ENCODE measurements around the gene IL1F10.
"Not testable (repeated sequence)": the region's sequence is repeated elsewhere in the genome, so short reads cannot be mapped to it uniquely, and the experiment has no call there.

Gene IL1F10

DNA sequence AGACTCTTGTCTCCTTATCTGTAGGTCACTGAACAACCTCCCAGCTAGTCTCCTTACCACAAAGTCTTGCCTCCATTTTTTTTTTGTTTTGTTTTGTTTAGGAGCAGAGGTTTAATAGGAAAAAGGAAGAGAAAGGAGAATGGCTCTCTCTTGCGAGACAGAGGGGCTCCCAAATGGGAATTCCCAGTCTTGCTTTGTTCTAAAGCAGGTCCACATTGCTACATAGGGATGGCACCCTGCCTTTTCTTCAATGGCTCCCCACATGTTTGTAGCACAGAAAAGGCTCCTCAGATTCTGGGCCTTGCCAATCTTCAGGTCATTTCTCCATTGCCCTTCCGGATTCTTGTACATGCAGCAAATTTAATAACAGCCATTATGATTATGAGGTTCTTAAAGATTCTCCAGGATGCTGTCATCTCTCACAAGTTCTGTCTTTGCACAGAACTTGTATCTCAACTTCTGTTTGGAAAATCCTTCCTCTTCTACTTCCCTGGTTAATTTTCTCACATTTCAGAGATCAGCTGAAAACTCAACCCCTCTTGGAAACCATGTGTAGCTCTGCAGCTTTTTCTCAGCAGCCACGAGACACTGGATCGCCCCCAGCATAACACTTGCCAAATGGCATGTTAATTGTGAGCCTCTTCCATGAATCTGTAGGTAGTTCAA, 23.6 kb downstream of the IL1F10 start:
- no peak overlapping the region for H3K27ac ChIP-seq

GRCh38 chr2:113092864-113093612, 25.3 kb downstream of the IL1F10 start:
- H3K9ac ChIP-seq: no peak overlapping the region
- TF ChIP-seq, protein P1, sequence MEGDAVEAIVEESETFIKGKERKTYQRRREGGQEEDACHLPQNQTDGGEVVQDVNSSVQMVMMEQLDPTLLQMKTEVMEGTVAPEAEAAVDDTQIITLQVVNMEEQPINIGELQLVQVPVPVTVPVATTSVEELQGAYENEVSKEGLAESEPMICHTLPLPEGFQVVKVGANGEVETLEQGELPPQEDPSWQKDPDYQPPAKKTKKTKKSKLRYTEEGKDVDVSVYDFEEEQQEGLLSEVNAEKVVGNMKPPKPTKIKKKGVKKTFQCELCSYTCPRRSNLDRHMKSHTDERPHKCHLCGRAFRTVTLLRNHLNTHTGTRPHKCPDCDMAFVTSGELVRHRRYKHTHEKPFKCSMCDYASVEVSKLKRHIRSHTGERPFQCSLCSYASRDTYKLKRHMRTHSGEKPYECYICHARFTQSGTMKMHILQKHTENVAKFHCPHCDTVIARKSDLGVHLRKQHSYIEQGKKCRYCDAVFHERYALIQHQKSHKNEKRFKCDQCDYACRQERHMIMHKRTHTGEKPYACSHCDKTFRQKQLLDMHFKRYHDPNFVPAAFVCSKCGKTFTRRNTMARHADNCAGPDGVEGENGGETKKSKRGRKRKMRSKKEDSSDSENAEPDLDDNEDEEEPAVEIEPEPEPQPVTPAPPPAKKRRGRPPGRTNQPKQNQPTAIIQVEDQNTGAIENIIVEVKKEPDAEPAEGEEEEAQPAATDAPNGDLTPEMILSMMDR (IDR thresholded peaks at IDR 0.05): no peak
- H3K27me3 ChIP-seq (ENCODE audit: control insufficient read depth, insufficient read depth, low read length): no peaks in the 10 kb centered on the region
- H3K4me3 ChIP-seq (ENCODE audit: low read depth, low read length): no peak overlapping the region
- no peak overlapping the region for H2AFZ ChIP-seq
- no peaks in the 10 kb centered on the region for H3K79me2 ChIP-seq
- H3K27ac ChIP-seq: no peak overlapping the region
- no peaks in the 10 kb centered on the region for H3K36me3 ChIP-seq (ENCODE audit: control insufficient read depth, insufficient read depth, low read length)
- H3K4me1 ChIP-seq: no peaks in the 10 kb centered on the region
- H3K9me3 ChIP-seq (ENCODE audit: control insufficient read depth, low read length): no peaks in the 10 kb centered on the region
- H3K4me2 ChIP-seq (ENCODE audit: low read length): no peak overlapping the region

More for the DNA sequence above, 23.6 kb downstream of the IL1F10 start:
- Histone ChIP-seq H3K4me3 (ENCODE audit: low read depth, low read length) (no peak overlapping the region), H3K79me2 (no peaks in the 10 kb centered on the region), H3K9ac (no peak overlapping the region), H3K36me3 (ENCODE audit: control insufficient read depth, insufficient read depth, low read length) (no peaks in the 10 kb centered on the region), H3K27me3 (ENCODE audit: control insufficient read depth, insufficient read depth, low read length) (no peaks in the 10 kb centered on the region), H3K4me2 (ENCODE audit: low read length) (no peak overlapping the region), H3K4me1 (no peaks in the 10 kb centered on the region), H2AFZ (no peak overlapping the region), H3K9me3 (ENCODE audit: control insufficient read depth, low read length) (no peaks in the 10 kb centered on the region)
- TF ChIP-seq, protein P1 (IDR thresholded peaks at IDR 0.05): no peak

DNA sequence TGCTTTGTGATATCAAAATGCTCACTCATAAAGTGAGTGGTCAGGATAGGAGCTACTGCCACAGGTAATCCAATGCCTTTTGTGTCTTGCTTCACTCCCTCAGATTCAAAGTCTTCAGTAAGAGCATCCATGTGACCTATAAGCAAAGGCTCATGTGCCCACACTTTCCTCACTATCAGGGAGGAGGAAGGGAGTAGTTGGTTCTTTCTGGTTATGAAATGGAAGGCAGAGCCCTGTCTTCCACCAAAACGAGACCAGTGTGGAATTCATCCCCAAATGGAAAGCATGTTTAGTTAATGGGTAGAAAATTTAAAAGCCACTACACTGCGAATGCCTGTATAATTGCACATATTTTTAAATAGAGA, 25.8 kb downstream of the IL1F10 start:
- no peaks in the 10 kb centered on the region for H3K36me3 ChIP-seq (ENCODE audit: control insufficient read depth, insufficient read depth, low read length)
- H3K4me2 ChIP-seq (ENCODE audit: low read length): no peak overlapping the region
- TF ChIP-seq, protein P1 (IDR thresholded peaks at IDR 0.05): no peak
- H3K79me2 ChIP-seq: no peaks in the 10 kb centered on the region
- H2AFZ ChIP-seq: no peak overlapping the region
- no peak overlapping the region for H3K27ac ChIP-seq
- no peaks in the 10 kb centered on the region for H3K4me1 ChIP-seq
- H3K9me3 ChIP-seq (ENCODE audit: control insufficient read depth, low read length): no peaks in the 10 kb centered on the region
- no peaks in the 10 kb centered on the region for H3K27me3 ChIP-seq (ENCODE audit: control insufficient read depth, insufficient read depth, low read length)
- no peak overlapping the region for H3K9ac ChIP-seq
- H3K4me3 ChIP-seq (ENCODE audit: low read depth, low read length): no peak overlapping the region

- H3K36me3 ChIP-seq (ENCODE audit: control insufficient read depth, insufficient read depth, low read length); H3K4me1 ChIP-seq; H3K9me3 ChIP-seq (ENCODE audit: control insufficient read depth, low read length); H2AFZ ChIP-seq; H3K4me2 ChIP-seq (ENCODE audit: low read length); H3K27me3 ChIP-seq (ENCODE audit: control insufficient read depth, insufficient read depth, low read length); H3K27ac ChIP-seq; H3K9ac ChIP-seq; H3K79me2 ChIP-seq; H3K4me3 ChIP-seq (ENCODE audit: low read depth, low read length): not testable (repeated sequence)
Measured at GRCh38 chr2:113096306-113096705, 28.5 kb downstream of the IL1F10 start.

GRCh38 chr2:113096842-113097618, 29.3 kb downstream of the IL1F10 start:
- H3K4me2 ChIP-seq (ENCODE audit: low read length); H3K9me3 ChIP-seq (ENCODE audit: control insufficient read depth, low read length); H3K36me3 ChIP-seq (ENCODE audit: control insufficient read depth, insufficient read depth, low read length); H3K4me3 ChIP-seq (ENCODE audit: low read depth, low read length); H3K4me1 ChIP-seq; H3K9ac ChIP-seq; H3K27me3 ChIP-seq (ENCODE audit: control insufficient read depth, insufficient read depth, low read length); H2AFZ ChIP-seq; H3K27ac ChIP-seq; H3K79me2 ChIP-seq: not testable (repeated sequence)

Data from parathyroid adenoma (tissue), 2 donors.